Measurements from ENCODE around the gene CHAMP1. TPM values are rescaled to one million over a fixed set of nuclear protein-coding genes. Genes with fewer than 3 reads are reported as not detected.

Gene CHAMP1
- total and polyA plus RNA-seq, 2 of the 13 experiments (the other 11 are each of a cell fraction or from before 2014, with no cell fraction given), result 8.4 to 9.7 TPM

- peak; percentile 48; the same call in 1 of the 2 replicates for TF ChIP-seq ZNF784 (CRISPR knock-in tag; IDR thresholded peaks at IDR 0.05; ENCODE audit: borderline replicate concordance)
- TF ChIP-seq ZNF318 (CRISPR knock-in tag; IDR thresholded peaks at IDR 0.05), result no peak
- TF ChIP-seq TOE1 (CRISPR knock-in tag; IDR thresholded peaks at IDR 0.05), result no peak
- peak; percentile 36; the same call in 1 of the 2 replicates for TF ChIP-seq JDP2 (CRISPR knock-in tag; IDR thresholded peaks at IDR 0.05; ENCODE audit: borderline replicate concordance)
- TF ChIP-seq IKZF4 (CRISPR knock-in tag; IDR thresholded peaks at IDR 0.05; ENCODE audit: borderline replicate concordance, low read depth, not compliant biosample characterization), result peak; percentile 46
- TF ChIP-seq TBX3 (IDR thresholded peaks at IDR 0.05; ENCODE audit: borderline replicate concordance), result no peak
- no peak for TF ChIP-seq ZNF552 (CRISPR knock-in tag; IDR thresholded peaks at IDR 0.05; ENCODE audit: borderline replicate concordance)
- TF ChIP-seq RARA (CRISPR knock-in tag; IDR thresholded peaks at IDR 0.05), result no peak
- no peak; the same call in 1 of the 2 replicates for TF ChIP-seq ATF5 (CRISPR knock-in tag; IDR thresholded peaks at IDR 0.05; ENCODE audit: low read depth)
- no peak for TF ChIP-seq MTA3 (CRISPR knock-in tag; IDR thresholded peaks at IDR 0.05)
- TF ChIP-seq SOX5 (CRISPR knock-in tag; IDR thresholded peaks at IDR 0.05; ENCODE audit: borderline replicate concordance), result no peak
- peak; percentile 91 for TF ChIP-seq ZSCAN31 (CRISPR knock-in tag; IDR thresholded peaks at IDR 0.05; ENCODE audit: low read depth)
- TF ChIP-seq SKI (IDR thresholded peaks at IDR 0.05; ENCODE audit: partially characterized antibody), result peak; percentile 50
- no peak; the same call in 1 of the 2 replicates for TF ChIP-seq RFX5 (IDR thresholded peaks at IDR 0.05; ENCODE audit: low read depth, low read length)
- TF ChIP-seq ZNF782 (CRISPR knock-in tag; IDR thresholded peaks at IDR 0.05; ENCODE audit: borderline replicate concordance), result peak; percentile 41; the same call in 1 of the 2 replicates
- no peak for TF ChIP-seq HNF4A (CRISPR knock-in tag; IDR thresholded peaks at IDR 0.05)
- no peak for TF ChIP-seq SUZ12 (IDR thresholded peaks at IDR 0.05; ENCODE audit: low read depth, low read length)
- TF ChIP-seq MIER3 (CRISPR knock-in tag; IDR thresholded peaks at IDR 0.05; ENCODE audit: borderline replicate concordance), result no peak
- TF ChIP-seq CREBL2 (CRISPR knock-in tag; IDR thresholded peaks at IDR 0.05; ENCODE audit: borderline replicate concordance), result no peak
- TF ChIP-seq YEATS2 (CRISPR knock-in tag; IDR thresholded peaks at IDR 0.05; ENCODE audit: borderline replicate concordance), result peak; percentile 38; the same call in 1 of the 2 replicates
These were observed at the start of gene CHAMP1 (continued) for GRCh38 chr13:114314074-114314912.
